Bronchial epithelial cell (primary cell): ENCODE data around the gene GFER. TPM values are rescaled to one million over a fixed set of nuclear protein-coding genes. Genes with fewer than 3 reads are reported as not detected.

ENCODE experiments used
- DNase-seq: peaks from one replicate; pipeline ENCODE4 v3.0.0-alpha.2; 2010; ENCODE audit warnings: low read depth
- FAIRE-seq: peaks from 2 replicates; lab custom pipeline; 2011; peaks lifted over from hg19 to GRCh38; lab: Jason Lieb, UNC
- H3K27me3 ChIP-seq: 2 replicates; pipeline ENCODE4 v1.5.1; 2011; ENCODE audit warnings: low read length; ENCODE audit not compliant: control insufficient read depth, insufficient read depth
- H3K36me3 ChIP-seq: 2 replicates; pipeline ENCODE4 v1.5.1; 2011; ENCODE audit warnings: low read length; ENCODE audit not compliant: control insufficient read depth, insufficient read depth
- H3K4me3 ChIP-seq: 2 replicates; pipeline ENCODE4 v1.5.1; 2011; ENCODE audit warnings: mild to moderate bottlenecking, low read depth, low read length, control low read depth
- total RNA-seq: library from RNA; depleted of rRNA; stranded (reverse); fragments of >200 nt; gene quantifications from 2 replicates; pipeline ENCODE4 v1.2.1, GENCODE V29; 2014
- TF ChIP-seq, protein P1 (sequence below): IDR thresholded peaks from 2 replicates; pipeline ENCODE4 v1.5.1; 2011; ENCODE audit warnings: mild to moderate bottlenecking, moderate library complexity, low read length, control low read depth, inconsistent platforms; ENCODE audit not compliant: insufficient read depth, severe bottlenecking

The GFER gene
- total RNA-seq, 1 donor from 2014 or later, result 16.1 TPM

DNA sequence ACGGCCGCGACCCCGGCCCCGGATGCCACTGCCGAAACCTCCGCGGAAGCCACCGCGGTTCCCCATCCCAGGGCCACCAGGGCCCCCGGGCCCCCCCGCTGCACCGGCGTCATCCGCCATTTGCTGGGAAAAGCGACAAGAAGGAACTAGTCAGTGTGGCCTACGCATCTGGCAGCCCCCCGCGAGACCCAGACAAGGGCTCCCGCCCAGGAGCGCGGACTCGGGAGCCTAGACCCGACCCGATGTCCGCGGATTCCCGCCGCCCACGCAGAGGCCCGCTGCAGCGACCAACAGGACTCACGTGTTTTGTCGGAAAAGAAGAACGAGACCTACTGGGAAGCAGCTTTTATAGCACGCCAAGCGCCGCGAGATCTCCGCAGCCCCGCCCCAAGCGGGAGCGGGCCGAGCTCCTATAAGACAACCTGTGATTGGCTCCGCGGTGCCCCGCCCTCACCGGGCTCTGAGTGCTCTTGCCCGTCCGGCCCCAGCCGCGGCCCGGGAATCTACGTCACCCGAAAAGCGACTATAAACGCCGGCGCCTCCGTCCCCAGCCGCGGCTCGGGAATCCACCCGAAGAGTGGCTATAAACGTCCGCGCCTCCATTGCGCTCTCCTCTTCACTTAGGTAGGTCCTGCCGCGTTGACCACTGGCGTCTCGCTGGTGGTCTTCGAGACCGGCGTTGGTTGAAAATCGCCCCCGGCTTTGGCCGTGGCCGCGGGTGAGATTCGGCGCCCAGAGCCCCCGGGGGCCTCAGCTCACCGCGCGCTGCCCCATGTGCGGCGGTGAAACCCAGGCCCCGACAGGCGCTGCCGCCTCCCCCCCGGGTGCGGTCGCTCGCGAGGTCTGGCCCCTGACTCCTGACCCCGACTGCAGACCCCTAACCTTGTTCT is 19.2 kb upstream of the GFER start, which contains the start of gene RPS2:
Gene RPS2 (minus strand): TSS at position 321 of the 890 bp plus-strand sequence. CDS start 201 bp downstream, at position 120.
- Histone ChIP-seq H3K36me3 (peaks cover 15% of the 10 kb centered on the region), H3K4me3 (peak within 1 kb of the TSS; percentile 91), H3K27me3 (no peaks in the 10 kb centered on the region)
- FAIRE-seq, result no peak
- TF ChIP-seq, protein P1, sequence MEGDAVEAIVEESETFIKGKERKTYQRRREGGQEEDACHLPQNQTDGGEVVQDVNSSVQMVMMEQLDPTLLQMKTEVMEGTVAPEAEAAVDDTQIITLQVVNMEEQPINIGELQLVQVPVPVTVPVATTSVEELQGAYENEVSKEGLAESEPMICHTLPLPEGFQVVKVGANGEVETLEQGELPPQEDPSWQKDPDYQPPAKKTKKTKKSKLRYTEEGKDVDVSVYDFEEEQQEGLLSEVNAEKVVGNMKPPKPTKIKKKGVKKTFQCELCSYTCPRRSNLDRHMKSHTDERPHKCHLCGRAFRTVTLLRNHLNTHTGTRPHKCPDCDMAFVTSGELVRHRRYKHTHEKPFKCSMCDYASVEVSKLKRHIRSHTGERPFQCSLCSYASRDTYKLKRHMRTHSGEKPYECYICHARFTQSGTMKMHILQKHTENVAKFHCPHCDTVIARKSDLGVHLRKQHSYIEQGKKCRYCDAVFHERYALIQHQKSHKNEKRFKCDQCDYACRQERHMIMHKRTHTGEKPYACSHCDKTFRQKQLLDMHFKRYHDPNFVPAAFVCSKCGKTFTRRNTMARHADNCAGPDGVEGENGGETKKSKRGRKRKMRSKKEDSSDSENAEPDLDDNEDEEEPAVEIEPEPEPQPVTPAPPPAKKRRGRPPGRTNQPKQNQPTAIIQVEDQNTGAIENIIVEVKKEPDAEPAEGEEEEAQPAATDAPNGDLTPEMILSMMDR, result no peak
- peak; percentile 91 for DNase-seq

DNA sequence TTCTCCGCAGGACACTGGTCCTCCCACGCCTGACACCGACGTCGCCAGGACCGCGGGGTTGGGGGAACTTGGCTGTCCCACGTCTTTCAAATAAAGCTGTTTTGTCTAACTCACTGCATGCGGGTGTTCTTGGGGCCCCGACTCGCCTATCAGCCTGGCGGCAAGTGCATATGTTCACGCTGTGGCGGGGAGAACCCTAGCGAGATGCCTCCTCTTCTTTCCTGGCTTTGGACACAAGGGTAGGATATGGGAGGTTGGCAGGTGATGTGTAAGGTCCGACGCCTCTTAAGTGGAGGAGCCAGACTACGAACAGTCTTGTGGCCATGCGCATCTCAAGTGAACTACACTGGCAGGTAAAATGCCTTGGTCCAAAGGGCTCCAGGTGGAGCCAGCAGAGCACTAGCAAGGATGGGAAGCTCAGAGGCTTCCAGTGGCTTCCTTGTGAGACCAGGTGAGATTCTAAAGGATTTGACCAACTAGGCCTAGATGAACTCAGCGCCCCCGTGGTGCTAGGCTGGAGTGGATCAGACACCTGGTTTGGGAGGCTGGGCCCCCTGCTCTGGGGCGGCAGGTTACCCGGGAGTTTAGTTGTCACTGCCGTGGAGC is 18.5 kb upstream of the GFER start:
- no peak for DNase-seq
- TF ChIP-seq, protein P1, result no peak
- Histone ChIP-seq H3K4me3 (peak overlapping the region; percentile 91), H3K27me3 (no peaks in the 10 kb centered on the region), H3K36me3 (peaks cover 15% of the 10 kb centered on the region)
- FAIRE-seq, result no peak

DNA sequence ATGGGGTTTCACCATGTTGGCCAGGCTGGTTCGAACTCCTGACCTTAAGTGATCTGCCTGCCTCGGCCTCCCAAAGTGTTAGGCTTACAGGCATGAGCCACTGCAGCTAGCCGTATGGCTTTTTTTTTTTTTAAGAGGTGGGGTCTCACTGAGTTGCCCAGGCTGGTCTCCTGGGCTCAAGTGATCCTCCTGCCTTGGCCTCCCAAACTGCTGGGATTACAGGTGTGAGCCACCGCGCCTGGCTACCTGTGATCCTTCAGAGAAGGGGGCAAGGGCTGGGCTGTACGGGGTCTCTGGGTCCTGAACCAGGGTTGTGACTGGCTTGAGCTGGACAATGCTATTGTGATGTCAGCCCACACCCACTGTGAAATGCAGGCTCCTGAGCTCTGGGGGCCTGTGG is 17.5 kb upstream of the GFER start, which contains the start of gene RNF151:
Gene RNF151 (plus strand): TSS at position 397 of the 400 bp plus-strand sequence. CDS start 26 bp downstream, outside the sequence.
- TF ChIP-seq, protein P1, result no peak
- DNase-seq, result no peak
- Histone ChIP-seq H3K4me3 (peak within 1 kb of the TSS; percentile 91), H3K27me3 (no peaks in the 10 kb centered on the region), H3K36me3 (peaks cover 15% of the 10 kb centered on the region)
- no peak for FAIRE-seq

DNA sequence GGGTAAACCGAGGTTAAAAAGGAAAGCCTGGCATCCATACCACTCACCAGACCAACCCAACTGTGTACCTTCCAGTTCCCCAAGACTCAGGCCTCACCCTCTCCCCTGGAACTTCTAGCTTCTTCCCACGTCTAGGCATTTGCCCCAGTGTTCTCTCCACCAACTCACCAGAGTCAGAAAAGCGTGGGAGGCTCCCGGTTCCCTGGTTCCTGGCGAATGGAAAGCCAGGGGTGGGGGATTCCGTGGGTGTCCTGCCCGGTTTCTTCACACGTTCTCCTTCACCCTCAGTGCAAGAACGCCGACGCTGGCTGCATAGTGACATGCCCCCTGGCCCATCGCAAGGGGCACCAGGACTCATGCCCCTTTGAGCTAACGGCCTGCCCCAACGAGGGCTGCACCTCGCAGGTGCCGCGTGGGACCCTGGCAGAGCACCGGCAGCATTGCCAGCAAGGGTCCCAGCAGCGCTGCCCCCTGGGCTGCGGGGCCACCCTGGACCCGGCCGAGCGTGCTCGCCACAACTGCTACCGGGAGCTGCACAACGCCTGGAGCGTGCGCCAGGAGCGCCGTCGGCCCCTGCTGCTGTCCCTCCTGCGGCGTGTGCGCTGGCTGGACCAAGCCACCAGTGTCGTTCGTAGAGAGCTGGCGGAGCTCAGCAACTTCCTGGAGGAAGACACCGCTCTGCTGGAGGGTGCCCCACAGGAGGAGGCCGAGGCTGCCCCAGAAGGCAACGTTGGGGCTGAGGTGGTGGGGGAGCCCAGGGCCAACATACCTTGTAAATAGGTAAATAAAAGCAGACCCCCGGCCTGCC is 15.6 kb upstream of the GFER start:
- DNase-seq (no peak), FAIRE-seq (no peak)
- Histone ChIP-seq H3K4me3 (no peak overlapping the region), H3K36me3 (peaks cover 7% of the 10 kb centered on the region), H3K27me3 (no peaks in the 10 kb centered on the region)
- TF ChIP-seq, protein P1, result no peak

DNA sequence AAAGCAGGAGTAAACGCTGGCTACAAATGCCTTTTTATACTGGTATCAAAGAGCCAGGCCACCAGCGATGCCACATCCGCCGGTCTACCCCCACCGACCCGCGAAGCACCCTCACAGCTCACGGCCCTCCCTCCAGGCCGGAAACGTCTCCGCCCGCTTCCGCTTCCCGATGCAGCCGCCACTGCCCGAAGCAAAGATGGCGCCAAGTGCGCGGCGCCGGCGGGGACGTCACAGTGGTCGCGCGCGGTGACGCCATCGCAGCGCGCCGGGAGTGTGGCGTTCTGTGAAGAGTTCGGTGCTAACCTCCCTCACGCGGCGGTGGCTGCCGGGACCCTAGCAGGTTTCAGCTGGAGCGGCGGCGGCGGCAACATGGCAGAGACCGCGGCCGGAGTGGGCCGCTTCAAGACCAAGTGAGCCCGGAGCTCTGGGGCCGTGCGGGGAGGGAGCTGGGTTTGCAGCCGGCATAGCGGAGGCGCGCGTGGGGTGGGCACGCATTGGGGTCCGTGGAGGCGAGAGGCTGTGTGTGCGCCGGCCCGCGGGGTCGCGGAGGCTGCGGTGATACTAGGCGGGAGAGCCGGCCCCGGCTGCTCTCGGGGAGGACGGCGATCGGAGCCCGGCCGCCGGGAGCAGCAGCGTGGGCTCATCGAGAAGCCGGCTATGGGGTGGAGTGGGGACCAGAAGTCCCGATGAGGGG is 12.1 kb upstream of the GFER start, which contains the start of gene TBL3:
Gene TBL3 (plus strand): TSS at position 258 of the 694 bp plus-strand sequence. CDS start 112 bp downstream, at position 370.
- DNase-seq, result peak; percentile 79
- no peak for FAIRE-seq

More for the DNA sequence above, 12.1 kb upstream of the GFER start, which contains the start of gene TBL3:
- no peaks in the 10 kb centered on the region for H3K27me3 ChIP-seq
- H3K4me3 ChIP-seq, result peak within 1 kb of the TSS; percentile 99
- H3K36me3 ChIP-seq, result peaks cover 16% of the 10 kb centered on the region
- TF ChIP-seq, protein P1, result no peak
